ENCODE data around the gene CAPN8. TPM values are rescaled to one million over a fixed set of nuclear protein-coding genes. Genes with fewer than 3 reads are reported as not detected.

CAPN8 gene
- total and polyA plus RNA-seq, 2 donors (not counting 1 experiment from before 2014, with no cell fraction given): 0.37 to 0.52 TPM

- no peaks in the 10 kb centered on the region for H3K27me3 ChIP-seq (replicated peaks in 1 of 4; ENCODE audit: control extremely low read depth in 1 of 4, control insufficient read depth in 3 of 4, insufficient read depth in 4 of 4, low read length in 3 of 4)
- Mint-ChIP-seq H3K4me1 (peaks cover 11% of the 10 kb centered on the region), H3K27me3 (peaks cover 2% of the 10 kb centered on the region), H3K4me3 (no peak overlapping the region), H3K9me3 (ENCODE audit: insufficient read depth) (no peaks in the 10 kb centered on the region), H3K27ac (no peak overlapping the region)
- peaks cover 0 to 14% of the 10 kb centered on the region in 2 donors for H3K4me1 ChIP-seq (ENCODE audit: control insufficient read depth in 2 of 2, insufficient read depth in 2 of 2, low read length in 2 of 2)
- intact Hi-C loops (cut with micrococcal nuclease): no loop called here
- no peak overlapping the region for H3K27ac ChIP-seq (ENCODE audit: low read length in 2 of 2)
- ChIA-PET POLR2A (no interaction called here), CTCF (no interaction called here)
- no peaks in the 10 kb centered on the region for H3K79me2 ChIP-seq (ENCODE audit: control insufficient read depth, insufficient read depth, low read length)
- no peaks in the 10 kb centered on the region for H4K20me1 ChIP-seq (ENCODE audit: control insufficient read depth, insufficient read depth, low read length, poor library complexity, severe bottlenecking)
- ATAC-seq (ENCODE audit: low read depth): no peak
- no peak overlapping the region for H3K4me2 ChIP-seq (replicated peaks; ENCODE audit: low read depth, low read length, poor library complexity, severe bottlenecking)
- TF ChIP-seq CTCF (IDR thresholded peaks at IDR 0.05): no peak
- TF ChIP-seq EZH2 (IDR thresholded peaks at IDR 0.05; ENCODE audit: borderline replicate concordance, insufficient read depth, low read depth, low read length, poor library complexity, severe bottlenecking): no peak
- no peak overlapping the region for H3K9ac ChIP-seq (ENCODE audit: low read length)
- H3K9me3 ChIP-seq (ENCODE audit: control extremely low read depth in 1 of 3, control insufficient read depth in 2 of 3, insufficient read depth in 1 of 3, low read length in 2 of 3): no peaks in the 10 kb centered on the region
- no peak for DNase-seq
- H3K36me3 ChIP-seq (replicated peaks in 1 of 2; ENCODE audit: control extremely low read depth in 1 of 2, control insufficient read depth in 1 of 2, extremely low read depth in 1 of 2, insufficient read depth in 2 of 2, low read length in 1 of 2): no peaks in the 10 kb centered on the region
- no peak overlapping the region for H3K4me3 ChIP-seq (ENCODE audit: control extremely low read depth in 1 of 5, extremely low read depth in 1 of 5, insufficient read depth in 1 of 5, low read depth in 2 of 5, low read length in 4 of 5)
- WGBS (ENCODE audit: insufficient coverage): 96% methylated on average over 2 of the region's 3 CpGs
- no peak overlapping the region for H2AFZ ChIP-seq (ENCODE audit: insufficient read depth, low read depth, low read length, poor library complexity, severe bottlenecking)
Measured at GRCh38 chr1:223553957-223554356, 111.5 kb downstream of the CAPN8 start.

- H3K4me1 Mint-ChIP-seq: peaks cover 11% of the 10 kb centered on the region
- no peak for DNase-seq
- peaks cover 3% of the 10 kb centered on the region for H3K9me3 Mint-ChIP-seq (ENCODE audit: insufficient read depth)
- no peak overlapping the region for H3K9ac ChIP-seq (ENCODE audit: low read length)
- no peak overlapping the region for H3K27ac ChIP-seq (ENCODE audit: low read length in 2 of 2)
- H3K9me3 ChIP-seq (ENCODE audit: control extremely low read depth in 1 of 3, control insufficient read depth in 2 of 3, insufficient read depth in 1 of 3, low read length in 2 of 3): peaks cover 0 to 3% (median 2%) of the 10 kb centered on the region in 3 donors
- ChIA-PET POLR2A (no interaction called here), CTCF (no interaction called here)
- H3K36me3 ChIP-seq (replicated peaks in 1 of 2; ENCODE audit: control extremely low read depth in 1 of 2, control insufficient read depth in 1 of 2, extremely low read depth in 1 of 2, insufficient read depth in 2 of 2, low read length in 1 of 2): no peaks in the 10 kb centered on the region
- no peak for ATAC-seq (ENCODE audit: low read depth)
- intact Hi-C loops (cut with micrococcal nuclease): no loop called here
- no peaks in the 10 kb centered on the region for H3K27me3 ChIP-seq (replicated peaks in 1 of 4; ENCODE audit: control extremely low read depth in 1 of 4, control insufficient read depth in 3 of 4, insufficient read depth in 4 of 4, low read length in 3 of 4)
- WGBS (ENCODE audit: insufficient coverage): no CpG with 5 or more reads among the region's 3 CpGs
- H3K27ac Mint-ChIP-seq: no peak overlapping the region
- no peaks in the 10 kb centered on the region for H3K79me2 ChIP-seq (ENCODE audit: control insufficient read depth, insufficient read depth, low read length)
- no peak overlapping the region for H3K4me2 ChIP-seq (replicated peaks; ENCODE audit: low read depth, low read length, poor library complexity, severe bottlenecking)
- peaks cover 0 to 14% of the 10 kb centered on the region in 2 donors for H3K4me1 ChIP-seq (ENCODE audit: control insufficient read depth in 2 of 2, insufficient read depth in 2 of 2, low read length in 2 of 2)
- H2AFZ ChIP-seq (ENCODE audit: insufficient read depth, low read depth, low read length, poor library complexity, severe bottlenecking): no peak overlapping the region
- no peak overlapping the region for H3K4me3 ChIP-seq (ENCODE audit: control extremely low read depth in 1 of 5, extremely low read depth in 1 of 5, insufficient read depth in 1 of 5, low read depth in 2 of 5, low read length in 4 of 5)
- no peak overlapping the region for H3K4me3 Mint-ChIP-seq
- H3K27me3 Mint-ChIP-seq: peaks cover 7% of the 10 kb centered on the region
- no peaks in the 10 kb centered on the region for H4K20me1 ChIP-seq (ENCODE audit: control insufficient read depth, insufficient read depth, low read length, poor library complexity, severe bottlenecking)
- no peak for TF ChIP-seq CTCF (IDR thresholded peaks at IDR 0.05)
- no peak for TF ChIP-seq EZH2 (IDR thresholded peaks at IDR 0.05; ENCODE audit: borderline replicate concordance, insufficient read depth, low read depth, low read length, poor library complexity, severe bottlenecking)
Measured at GRCh38 chr1:223551610-223552009, 113.9 kb downstream of the CAPN8 start.

Measured in B cell (primary cell).